ENCODE data around the gene NCKAP5. TPM values are rescaled to one million over a fixed set of nuclear protein-coding genes. Genes with fewer than 3 reads are reported as not detected.

The NCKAP5 gene
- total RNA-seq, result 4.6 TPM

GRCh38 chr2:133568172-133568571 is at the start of gene NCKAP5:
Gene NCKAP5 (minus strand): TSS chr2:133568463. CDS start chr2:133517526, 50,937 bp downstream.
- peak; percentile 56 for ATAC-seq
- DNase-seq (ENCODE audit: low spot score), result peak; percentile 60

- ATAC-seq (no peak), DNase-seq (ENCODE audit: low spot score) (no peak)
These were observed 41.4 kb upstream of the NCKAP5 start for GRCh38 chr2:133609664-133610063.

- DNase-seq (ENCODE audit: low spot score) (no peak), ATAC-seq (no peak)
These were observed 40.0 kb upstream of the NCKAP5 start for GRCh38 chr2:133608291-133608690.

- no peak for DNase-seq (ENCODE audit: low spot score)
- no peak for ATAC-seq
These were observed 39.4 kb upstream of the NCKAP5 start for GRCh38 chr2:133607679-133608078.

GRCh38 chr2:133606616-133607015 is 38.4 kb upstream of the NCKAP5 start:
- ATAC-seq (no peak), DNase-seq (ENCODE audit: low spot score) (no peak)

GRCh38 chr2:133605766-133606137 is 37.5 kb upstream of the NCKAP5 start:
- ATAC-seq (no peak), DNase-seq (ENCODE audit: low spot score) (no peak)

GRCh38 chr2:133605011-133605765 is 36.9 kb upstream of the NCKAP5 start:
- no peak for DNase-seq (ENCODE audit: low spot score)
- ATAC-seq, result no peak

- DNase-seq (ENCODE audit: low spot score) (no peak), ATAC-seq (no peak)
These were observed 34.8 kb upstream of the NCKAP5 start for GRCh38 chr2:133603109-133603508.

- ATAC-seq (peak; percentile 19), DNase-seq (ENCODE audit: low spot score) (no peak)
These were observed 34.3 kb upstream of the NCKAP5 start for GRCh38 chr2:133602538-133602937.

- no peak for ATAC-seq
- DNase-seq (ENCODE audit: low spot score), result no peak
These were observed 32.1 kb upstream of the NCKAP5 start for GRCh38 chr2:133600266-133600928.

- ATAC-seq (peak; percentile 59), DNase-seq (ENCODE audit: low spot score) (peak; percentile 57)
These were observed 31.5 kb upstream of the NCKAP5 start for GRCh38 chr2:133599811-133600210.

GRCh38 chr2:133599211-133599803 is 31.0 kb upstream of the NCKAP5 start:
- ATAC-seq (peak; percentile 90), DNase-seq (ENCODE audit: low spot score) (peak; percentile 86)

GRCh38 chr2:133598769-133599168 is 30.5 kb upstream of the NCKAP5 start:
- DNase-seq (ENCODE audit: low spot score) (peak; percentile 53), ATAC-seq (peak; percentile 64)

- ATAC-seq (no peak), DNase-seq (ENCODE audit: low spot score) (no peak)
These were observed 28.6 kb upstream of the NCKAP5 start for GRCh38 chr2:133596701-133597393.

GRCh38 chr2:133591164-133591563 is 22.9 kb upstream of the NCKAP5 start:
- ATAC-seq, result peak; percentile 95
- DNase-seq (ENCODE audit: low spot score), result peak; percentile 59

- ATAC-seq, result no peak
These were observed 21.2 kb upstream of the NCKAP5 start for GRCh38 chr2:133589456-133589855.

GRCh38 chr2:133588144-133588543 is 19.9 kb upstream of the NCKAP5 start:
- DNase-seq (ENCODE audit: low spot score) (no peak), ATAC-seq (no peak)

More at GRCh38 chr2:133589456-133589855, 21.2 kb upstream of the NCKAP5 start:
- no peak for DNase-seq (ENCODE audit: low spot score)

GRCh38 chr2:133586978-133587377 is 18.7 kb upstream of the NCKAP5 start:
- no peak for ATAC-seq

GRCh38 chr2:133581010-133581760 is 12.9 kb upstream of the NCKAP5 start:
- peak; percentile 69 for DNase-seq (ENCODE audit: low spot score)
- peak; percentile 84 for ATAC-seq

More at GRCh38 chr2:133586978-133587377, 18.7 kb upstream of the NCKAP5 start:
- no peak for DNase-seq (ENCODE audit: low spot score)

- ATAC-seq (peak; percentile 88), DNase-seq (ENCODE audit: low spot score) (peak; percentile 89)
These were observed 11.0 kb upstream of the NCKAP5 start for GRCh38 chr2:133579274-133579673.

GRCh38 chr2:133576714-133577113 is 8.5 kb upstream of the NCKAP5 start:
- peak; percentile 7 for ATAC-seq
- DNase-seq (ENCODE audit: low spot score), result no peak

Measured in left lobe of liver (tissue), 2 donors.